ENCODE results near the gene AEN.

The AEN gene

GRCh38 chr15:88613074-88613944 lies 7.8 kb upstream of the AEN start:
- no peak for DNase-seq

DNA sequence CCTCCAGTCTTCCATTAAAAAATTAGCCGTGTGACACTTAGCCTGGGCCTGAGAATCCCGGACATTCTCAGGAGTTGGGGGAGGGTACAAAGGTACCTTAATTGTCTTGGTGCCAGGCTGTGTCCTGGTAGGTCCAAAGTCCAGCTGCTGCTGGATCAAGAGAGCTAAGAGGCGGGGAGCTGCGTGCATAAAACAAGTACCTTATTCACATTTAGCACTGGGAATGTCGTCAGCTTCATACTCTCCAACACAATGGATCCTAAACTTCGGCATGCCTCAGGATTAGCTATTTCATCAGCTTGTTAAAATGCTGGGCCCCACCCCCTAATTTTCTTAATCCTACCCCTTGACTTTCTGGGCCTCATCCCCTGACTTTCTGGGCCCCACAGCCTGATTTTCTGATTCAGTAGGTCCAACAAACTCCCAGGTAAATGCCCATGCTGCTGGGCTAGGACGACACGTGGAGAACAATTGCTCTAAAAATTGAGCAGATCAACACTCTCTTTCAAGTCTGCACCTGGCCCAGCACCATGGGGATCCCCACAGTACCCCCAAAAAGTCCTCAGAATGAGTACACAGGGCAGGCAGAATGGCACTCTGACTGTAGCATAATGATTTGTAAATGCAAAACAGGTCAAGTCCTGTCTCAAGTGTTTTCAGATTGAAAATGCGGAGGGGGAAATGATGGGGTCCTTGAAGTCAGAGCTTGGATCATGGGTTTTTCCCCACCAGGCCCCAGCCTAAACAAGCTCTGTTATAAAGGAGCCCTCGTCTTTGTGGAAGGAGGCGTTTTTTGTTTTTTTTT lies 5.6 kb upstream of the AEN start:
- no peak for DNase-seq

DNA sequence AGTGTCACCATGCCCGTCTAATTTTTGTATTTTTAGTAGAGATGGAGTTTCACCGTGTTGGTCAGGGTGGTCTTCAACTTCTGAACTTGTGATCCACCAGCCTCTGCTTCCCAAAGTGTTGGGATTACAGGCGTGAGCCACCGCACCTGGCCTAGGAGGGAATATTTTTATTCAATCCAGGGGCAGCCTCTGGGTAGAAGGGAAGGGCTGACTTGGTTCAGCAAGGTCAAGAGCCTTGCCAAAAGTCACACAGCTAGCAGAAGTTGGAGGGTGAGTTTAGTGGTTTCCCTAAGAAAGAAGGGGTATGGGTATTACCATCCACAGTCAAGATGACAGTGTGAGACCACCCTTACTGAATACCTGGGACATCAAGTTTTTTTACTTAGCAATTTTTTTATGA lies 4.9 kb upstream of the AEN start:
- no peak for DNase-seq

DNA sequence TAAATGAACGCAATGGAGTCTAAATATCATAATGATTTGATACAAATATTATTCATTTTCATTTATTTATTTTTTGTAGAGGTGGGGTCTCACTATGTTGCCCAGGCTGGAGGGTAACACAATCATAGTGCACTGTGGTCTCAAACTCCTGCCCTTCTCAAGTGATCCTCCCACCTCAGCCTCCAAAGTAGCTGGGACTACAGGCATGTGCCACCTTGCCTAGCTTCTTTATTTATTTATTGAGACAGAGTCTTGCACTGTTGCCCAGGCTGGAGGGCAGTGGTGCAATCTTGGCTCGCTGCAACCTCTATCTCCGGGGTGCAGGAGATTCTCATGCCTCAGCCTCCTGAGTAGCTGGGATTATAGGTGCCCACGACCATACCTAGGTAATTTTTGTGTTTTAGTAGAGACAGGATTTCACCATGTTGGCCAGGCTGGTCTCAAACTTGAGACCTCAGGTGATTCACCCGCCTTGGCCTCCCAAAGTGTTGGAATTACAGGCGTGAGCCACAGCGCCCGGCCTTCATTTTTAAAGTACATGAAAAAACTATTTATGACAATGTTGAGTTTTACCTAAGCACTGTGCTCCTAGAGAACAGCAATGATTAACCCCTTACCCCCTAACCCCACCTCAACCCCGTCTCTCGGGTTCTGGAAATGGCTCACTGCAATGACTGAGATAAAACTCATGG lies 4.0 kb upstream of the AEN start:
- DNase-seq = no peak

DNA sequence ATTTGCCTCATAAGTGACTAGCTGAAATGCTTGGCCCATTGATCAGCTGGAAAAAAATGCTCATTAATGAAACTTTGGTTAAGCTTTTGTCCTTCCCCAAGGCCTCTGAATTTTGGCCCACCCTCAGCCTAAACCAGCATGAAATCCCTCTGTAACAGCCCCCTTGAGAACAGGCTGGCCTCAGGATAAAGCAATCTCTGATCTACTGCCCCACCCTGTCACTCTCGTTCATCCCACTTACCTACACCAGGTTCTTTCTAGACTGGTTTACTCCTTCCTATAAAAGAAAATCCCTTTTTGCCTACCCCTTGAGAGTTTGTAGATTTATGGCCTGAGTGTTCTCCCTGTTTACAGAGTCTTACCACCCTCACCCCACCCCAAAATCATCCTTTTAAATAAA lies 3.4 kb upstream of the AEN start:
- no peak for DNase-seq

GRCh38 chr15:88618686-88619085 lies 2.5 kb upstream of the AEN start:
- no peak for DNase-seq

- DNase-seq = no peak
Observed at GRCh38 chr15:88619796-88620195, 1.3 kb upstream of the AEN start.

DNA sequence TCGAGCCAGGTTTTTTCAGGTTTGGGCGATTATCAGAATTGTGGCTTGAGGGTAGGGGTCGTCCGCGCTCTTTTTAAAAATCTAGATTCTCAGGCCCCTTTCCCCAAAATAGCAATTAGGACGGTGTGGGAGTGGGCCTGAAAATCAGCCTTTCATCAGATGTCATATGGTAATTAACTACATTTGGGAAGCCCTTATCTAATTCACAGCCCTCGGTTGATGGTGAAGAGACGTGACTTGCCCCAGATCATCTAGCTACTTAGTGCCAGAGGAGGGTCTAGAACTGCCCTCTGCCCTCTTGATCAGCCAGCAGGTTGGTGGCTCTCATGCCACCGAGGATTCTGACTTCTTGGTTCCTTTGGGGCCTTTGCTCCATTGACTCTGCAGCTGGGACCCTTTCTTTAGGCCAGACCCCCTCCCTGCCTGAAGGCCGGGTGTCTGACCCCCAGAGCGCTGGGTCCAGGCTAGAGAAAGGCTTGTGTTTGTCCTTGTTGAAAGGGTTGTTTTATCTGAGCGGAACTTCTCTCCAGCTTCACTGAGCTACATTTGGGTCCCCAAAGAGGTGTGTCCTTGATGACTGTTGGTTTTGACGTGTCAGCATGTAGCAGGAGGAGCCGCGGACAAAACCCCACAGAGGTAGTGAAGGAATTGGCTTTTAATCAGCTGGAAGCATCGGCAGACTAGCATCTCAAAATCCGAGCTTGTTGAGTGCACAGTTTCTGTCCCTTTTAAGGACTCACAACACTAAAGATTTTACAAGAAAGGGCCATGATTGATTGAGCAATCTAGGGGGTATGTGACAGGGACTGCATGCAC lies 857 bp downstream of the AEN start:
- DNase-seq = peak; percentile 85

GRCh38 chr15:88622605-88622975 lies 1.4 kb downstream of the AEN start:
- no peak for DNase-seq

DNA sequence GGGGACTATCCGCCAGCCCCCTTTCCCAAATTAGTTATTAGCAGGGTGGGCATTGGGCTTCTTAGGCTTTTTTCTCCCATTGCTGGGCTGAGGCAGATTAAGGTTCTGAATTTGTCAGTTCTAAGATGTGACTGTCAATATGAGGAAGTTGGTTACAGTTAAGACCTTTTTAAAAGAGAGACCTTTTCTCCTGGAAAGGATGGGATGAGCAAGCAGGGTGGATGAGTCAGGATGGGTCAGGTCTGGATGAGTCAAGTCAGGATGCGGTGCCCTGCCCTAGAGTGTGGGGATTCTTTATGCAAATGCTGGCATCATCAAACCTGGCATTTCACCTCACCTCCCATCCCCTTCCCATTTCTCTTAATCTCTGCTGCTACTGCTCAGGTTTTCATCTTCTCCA lies 1.9 kb downstream of the AEN start:
- DNase-seq = no peak

DNA sequence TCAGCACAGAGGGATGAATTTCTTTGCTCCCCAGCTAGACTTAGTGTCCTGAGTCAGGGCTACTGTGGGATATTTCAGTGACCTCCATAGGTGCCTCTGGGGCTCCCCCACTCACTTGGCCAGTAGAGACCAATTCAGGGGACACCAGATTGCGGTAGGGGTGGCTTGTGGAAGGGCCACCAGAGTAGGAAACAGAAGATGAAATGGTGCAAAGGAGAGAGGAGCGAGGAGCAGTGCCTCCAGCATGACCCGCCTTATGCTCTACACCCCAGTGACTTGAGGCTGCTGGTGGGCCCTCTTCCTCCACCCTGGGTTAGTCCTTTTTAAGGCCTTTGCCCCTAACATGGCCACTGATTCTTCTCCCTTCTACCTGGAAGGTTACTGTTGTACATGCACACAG lies 2.5 kb downstream of the AEN start:
- no peak for DNase-seq

DNA sequence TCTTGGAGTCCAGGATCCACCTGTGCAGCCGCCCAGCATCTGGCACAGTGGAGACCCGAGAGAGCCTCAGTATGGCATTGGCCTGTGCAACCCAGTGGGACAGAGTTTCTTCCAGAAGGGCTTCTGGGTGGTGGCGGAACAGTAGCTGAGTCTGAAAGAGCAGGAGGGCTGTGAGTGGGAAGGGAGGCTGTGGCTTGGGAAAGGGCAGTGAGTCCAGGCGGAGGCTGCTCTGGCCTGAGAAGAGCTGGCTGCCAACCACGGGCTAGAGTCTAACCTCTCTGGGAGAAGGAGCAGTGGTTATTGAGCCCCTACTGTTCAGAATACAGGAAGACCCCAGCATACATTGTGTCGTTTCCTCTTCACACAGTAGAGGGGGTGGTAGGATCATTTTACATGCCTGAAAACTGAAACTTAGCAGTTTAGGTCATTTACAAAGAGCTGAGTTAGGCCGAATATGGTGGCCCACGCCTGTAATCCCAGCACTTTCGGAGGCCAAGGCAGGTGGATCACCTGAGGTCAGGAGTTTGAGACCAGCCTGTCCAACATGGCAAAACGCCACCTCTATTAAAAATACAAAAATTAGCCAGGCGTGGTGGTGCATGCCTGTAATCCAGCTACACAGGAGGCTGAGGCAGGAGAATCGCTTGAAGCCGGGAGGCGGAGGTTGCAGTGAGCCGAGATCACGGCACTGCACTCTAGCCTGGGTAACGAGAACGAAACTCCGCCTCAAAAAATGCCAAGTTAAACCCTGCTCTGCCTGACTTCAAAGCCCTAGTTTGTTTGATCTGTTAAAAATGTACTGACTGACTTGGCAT lies 3.2 kb downstream of the AEN start:
- DNase-seq = peak; percentile 53

DNA sequence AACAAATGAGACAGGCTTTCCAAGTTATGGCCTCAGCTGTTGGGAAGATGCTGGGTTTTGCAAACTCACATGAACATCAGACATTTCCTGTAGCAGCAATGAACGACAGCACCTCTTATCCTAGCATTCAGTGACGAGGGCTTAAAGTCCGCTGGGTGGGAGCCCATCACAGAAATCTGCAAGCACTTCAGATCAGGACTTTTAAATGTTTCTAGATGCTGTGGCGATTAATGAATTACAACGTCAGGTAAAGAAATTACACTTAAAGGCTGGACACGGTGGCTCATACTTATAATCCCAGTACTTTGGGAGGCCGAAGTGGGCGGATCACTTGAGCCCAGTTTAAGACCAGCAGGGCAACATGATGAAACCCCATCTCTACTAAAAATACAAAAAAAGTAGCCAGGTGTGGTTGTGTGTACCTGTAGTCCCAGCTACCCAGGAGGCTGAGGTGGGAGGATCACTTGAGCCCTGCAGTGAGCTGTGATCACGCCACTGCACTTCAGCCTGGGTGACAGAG lies 3.9 kb downstream of the AEN start:
- no peak for DNase-seq

DNA sequence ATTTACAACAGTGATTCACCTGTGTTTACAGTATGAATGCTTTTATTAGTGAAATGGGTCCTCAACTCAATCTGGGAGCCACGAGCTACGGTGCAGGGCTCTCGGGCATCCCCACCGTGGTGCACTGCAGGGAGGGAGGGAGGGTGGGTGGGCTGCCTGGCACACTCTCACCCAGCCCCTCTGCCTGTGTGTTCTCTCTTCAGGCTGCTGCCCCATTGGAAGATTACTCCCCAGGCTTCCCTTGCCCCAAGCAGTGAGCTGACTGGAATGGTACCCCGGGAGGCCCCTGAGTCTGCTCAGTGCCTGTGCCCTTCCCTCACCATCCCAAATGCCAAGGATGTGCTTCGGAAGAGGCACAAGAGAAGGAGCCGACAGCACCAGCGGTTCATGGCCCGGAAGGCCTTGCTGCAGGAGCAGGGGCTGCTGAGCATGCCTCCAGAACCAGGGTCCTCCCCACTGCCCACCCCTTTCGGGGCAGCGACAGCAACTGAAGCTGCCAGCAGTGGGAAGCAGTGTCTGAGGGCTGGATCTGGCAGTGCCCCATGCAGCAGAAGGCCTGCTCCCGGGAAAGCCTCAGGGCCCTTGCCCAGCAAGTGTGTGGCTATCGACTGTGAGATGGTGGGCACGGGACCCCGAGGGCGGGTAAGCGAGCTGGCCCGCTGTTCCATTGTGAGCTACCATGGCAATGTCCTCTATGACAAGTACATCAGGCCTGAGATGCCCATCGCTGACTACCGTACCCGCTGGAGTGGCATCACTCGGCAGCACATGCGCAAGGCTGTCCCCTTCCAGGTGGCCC lies 5.0 kb downstream of the AEN start:
- no peak for DNase-seq

- peak; percentile 57 for DNase-seq
Observed at GRCh38 chr15:88627463-88627862, 6.3 kb downstream of the AEN start.

GRCh38 chr15:88628018-88628654 lies 7.0 kb downstream of the AEN start:
- peak; percentile 97 for DNase-seq

DNA sequence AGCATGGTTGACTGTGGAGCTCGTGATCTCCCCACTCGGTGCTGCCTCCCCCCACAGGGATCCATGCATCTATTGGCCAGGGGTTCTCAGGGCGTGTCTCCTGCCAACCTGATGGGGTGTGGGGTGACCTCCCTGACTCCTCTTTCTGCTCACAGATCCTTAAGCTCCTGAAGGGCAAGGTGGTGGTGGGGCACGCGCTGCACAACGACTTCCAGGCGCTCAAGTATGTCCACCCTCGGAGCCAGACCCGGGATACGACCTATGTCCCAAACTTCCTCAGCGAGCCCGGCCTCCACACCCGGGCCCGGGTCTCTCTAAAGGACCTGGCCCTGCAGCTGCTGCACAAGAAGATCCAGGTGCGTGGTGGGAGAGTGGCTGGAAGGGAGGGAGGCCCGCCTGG lies 7.9 kb downstream of the AEN start:
- no peak for DNase-seq

DNA sequence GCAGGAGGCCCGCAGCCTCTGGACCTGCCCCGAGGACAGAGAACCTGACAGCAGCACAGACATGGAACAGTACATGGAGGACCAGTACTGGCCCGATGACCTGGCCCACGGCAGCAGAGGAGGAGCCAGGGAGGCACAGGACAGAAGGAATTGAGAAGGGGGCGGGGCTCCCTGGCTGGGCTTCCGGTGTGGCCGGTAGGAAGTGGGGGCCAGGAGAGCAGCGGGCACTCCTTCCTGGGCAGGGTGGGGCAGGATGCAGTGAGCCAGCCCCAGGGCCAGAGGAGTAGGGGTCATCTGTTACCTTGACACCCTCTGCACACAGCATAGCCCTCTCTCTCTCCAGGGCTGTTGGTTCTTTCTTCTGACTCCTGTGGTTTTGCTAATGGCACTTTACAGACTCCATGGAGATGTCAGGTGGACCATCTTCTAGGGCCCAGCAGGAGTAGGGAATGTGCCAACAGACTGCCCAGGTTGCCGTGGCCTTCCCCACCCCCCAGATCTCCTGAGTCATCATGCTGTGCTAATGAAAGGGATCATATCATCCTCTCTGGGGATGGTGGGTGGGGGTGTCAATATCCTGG lies 9.1 kb downstream of the AEN start:
- no peak for DNase-seq

GRCh38 chr15:88630798-88631463 lies 9.8 kb downstream of the AEN start:
- no peak for DNase-seq

Measured in hematopoietic multipotent progenitor cell treated with erythropoietin and hydrocortisone succinate and interleukin-3 and kit ligand, for 8 days (in vitro differentiated cells).